A673 (cell line): Measurements from ENCODE around the gene NPW. TPM values are rescaled to one million over a fixed set of nuclear protein-coding genes. Genes with fewer than 3 reads are reported as not detected.

Experiments used
- BruUV-seq: library from RNA; stranded (reverse); fragments of 400-500 nt; replicated peaks from 2 replicates; lab custom pipeline; 2021; lab: Mats Ljungman, UMichigan
- CTCF ChIA-PET: fragments of 300-600 bp; sonication (Branson Sonifier 250); formaldehyde crosslinking; loops from one replicate; lab custom pipeline; 2022; ENCODE audit warnings: antibody characterized with exemption; lab: Charles Lee
- POLR2A ChIA-PET: fragments of 300-600 bp; sonication (Branson Sonifier 250); formaldehyde crosslinking; loops from one replicate; lab custom pipeline; 2022; ENCODE audit warnings: antibody characterized with exemption; ENCODE audit not compliant: low non-redundant PET; lab: Charles Lee
- DNase-seq: peaks from one replicate; pipeline ENCODE4 v3.0.0-alpha.2; 2015; ENCODE audit warnings: low spot score
- H3K27ac ChIP-seq: fragments of 200-600 bp; sonication (generic); 2 replicates; pipeline ENCODE4 v1.5.1; 2016; ENCODE audit warnings: mixed run types, low read depth, mild to moderate bottlenecking, mixed read lengths, antibody characterized with exemption, low read length; ENCODE audit not compliant: poor library complexity, severe bottlenecking
- H3K27me3 ChIP-seq: fragments of 200-600 bp; sonication (generic); replicated peaks from 2 replicates; pipeline ENCODE4 v1.6.1; 2017; ENCODE audit warnings: mixed run types, low read depth, mild to moderate bottlenecking, mixed read lengths, antibody characterized with exemption, low read length; ENCODE audit not compliant: insufficient read depth, poor library complexity
- H3K36me3 ChIP-seq: fragments of 200-600 bp; sonication (generic); 2 replicates; pipeline ENCODE4 v1.6.1; 2016; ENCODE audit warnings: mixed run types, mild to moderate bottlenecking, mixed read lengths, antibody characterized with exemption, low read length; ENCODE audit not compliant: insufficient read depth, poor library complexity, severe bottlenecking
- H3K4me1 ChIP-seq: fragments of 200-600 bp; sonication (generic); 2 replicates; pipeline ENCODE4 v1.6.1; 2017; ENCODE audit warnings: mixed run types, mild to moderate bottlenecking, mixed read lengths, antibody characterized with exemption, low read length; ENCODE audit not compliant: insufficient read depth, poor library complexity, severe bottlenecking
- H3K4me3 ChIP-seq: fragments of 200-600 bp; sonication (generic); 2 replicates; pipeline ENCODE4 v1.5.1; 2016; ENCODE audit warnings: low read depth, mixed run types, mild to moderate bottlenecking, mixed read lengths, low read length; ENCODE audit not compliant: poor library complexity, severe bottlenecking
- H3K9me3 ChIP-seq: fragments of 200-600 bp; sonication (generic); 2 replicates; pipeline ENCODE4 v1.6.1; 2016; ENCODE audit warnings: mixed run types, low read depth, mild to moderate bottlenecking, mixed read lengths, antibody characterized with exemption, low read length; ENCODE audit not compliant: poor library complexity, severe bottlenecking
- CTCF ChIP-seq: fragments of 300-800, 200-600 bp; sonication (generic); conservative IDR thresholded peaks from 2 replicates; pipeline ENCODE4 v1.5.1; 2017; ENCODE audit warnings: low read depth, mild to moderate bottlenecking, antibody characterized with exemption, low read length, moderate library complexity, mixed read lengths
- EZH2 ChIP-seq: fragments of 200-600 bp; sonication (generic); IDR thresholded peaks from 2 replicates; pipeline ENCODE4 v1.6.1; 2017; ENCODE audit warnings: borderline replicate concordance, low read depth, mild to moderate bottlenecking, mixed read lengths, antibody characterized with exemption, low read length; ENCODE audit not compliant: poor library complexity, severe bottlenecking
- intact Hi-C: fragments of 100-400 bp; cut with micrococcal nuclease; formaldehyde crosslinking; loops from one replicate; pipeline ENCODE4 v1.10.0; 2022; ENCODE audit not compliant: unreplicated experiment
- total RNA-seq: library from RNA; stranded (reverse); gene quantifications from 2 replicates; pipeline ENCODE4 v1.2.3, GENCODE V29; 2021

NPW gene
- total RNA-seq, 1 experiment from 2014 or later: 96.5 TPM

- intact Hi-C loops: no loop called here
- Histone ChIP-seq H3K27me3 (peaks cover 17% of the 10 kb centered on the region), H3K36me3 (peaks cover 20% of the 10 kb centered on the region), H3K27ac (peak overlapping the region; percentile 29), H3K4me3 (no peak overlapping the region), H3K4me1 (peaks cover 6% of the 10 kb centered on the region), H3K9me3 (no peaks in the 10 kb centered on the region)
- CTCF ChIA-PET: no interaction called here
- BruUV-seq: no TSS peak
- POLR2A ChIA-PET: no interaction called here
- DNase-seq: no peak
- TF ChIP-seq CTCF: no peak
- no peak for TF ChIP-seq EZH2
Observed at GRCh38 chr16:1993731-1994131, 25.9 kb upstream of the NPW start.

GRCh38 chr16:1997494-1998359 lies 21.9 kb upstream of the NPW start:
- Histone ChIP-seq H3K27ac (no peak overlapping the region), H3K27me3 (no peaks in the 10 kb centered on the region), H3K4me1 (no peaks in the 10 kb centered on the region), H3K36me3 (peaks cover 56% of the 10 kb centered on the region), H3K9me3 (no peaks in the 10 kb centered on the region), H3K4me3 (no peak overlapping the region)
- DNase-seq: no peak
- POLR2A ChIA-PET: no interaction called here
- BruUV-seq: TSS peak; percentile 38
- intact Hi-C loops: no loop called here
- TF ChIP-seq EZH2: no peak
- no peak for TF ChIP-seq CTCF
- CTCF ChIA-PET: no interaction called here

- Histone ChIP-seq H3K27ac (no peak overlapping the region), H3K4me3 (no peak overlapping the region), H3K27me3 (no peaks in the 10 kb centered on the region), H3K4me1 (no peaks in the 10 kb centered on the region), H3K36me3 (peaks cover 63% of the 10 kb centered on the region), H3K9me3 (no peaks in the 10 kb centered on the region)
- POLR2A ChIA-PET: no interaction called here
- BruUV-seq: no TSS peak
- intact Hi-C loops: no loop called here
- TF ChIP-seq CTCF (no peak), EZH2 (no peak)
- no peak for DNase-seq
- CTCF ChIA-PET: interaction anchor here (0.6 kb wide), 1 partner anchor 500 kb away, joined by 3 read pairs; no protein-coding TSS in a partner anchor
Observed at GRCh38 chr16:1998360-1998835, 21.2 kb upstream of the NPW start.
